SU-DHL-6 (cell line): ENCODE results near the gene EIF1AD.

Experiments
- H2AFZ ChIP-seq: fragments of 200-600 bp; sonication (generic); 2 replicates; pipeline ENCODE4 v1.6.1; 2014; ENCODE audit warnings: low read depth, mild to moderate bottlenecking, moderate library complexity, mixed read lengths, antibody characterized with exemption, low read length; ENCODE audit not compliant: severe bottlenecking
- H3F3A ChIP-seq: fragments of 200-600 bp; shearing (Covaris generic); 2 replicates; pipeline ENCODE4 v1.6.0; 2016; ENCODE audit warnings: antibody characterized with exemption, mild to moderate bottlenecking; ENCODE audit not compliant: insufficient read depth
- H3K27ac ChIP-seq: fragments of 200-600 bp; sonication (generic); 2 replicates; pipeline ENCODE4 v1.5.1; 2016; ENCODE audit warnings: low read depth, mild to moderate bottlenecking, low read length, moderate library complexity, mixed read lengths
- H3K27me3 ChIP-seq: fragments of 200-600 bp; sonication (generic), shearing (Covaris generic); 2 replicates; pipeline ENCODE4 v1.6.0; 2014; ENCODE audit warnings: mild to moderate bottlenecking, low read length
- H3K36me3 ChIP-seq: fragments of 200-600 bp; sonication (generic); 2 replicates; pipeline ENCODE4 v1.6.1; 2014; ENCODE audit warnings: mild to moderate bottlenecking, low read length, mixed read lengths
- H3K4me2 ChIP-seq: fragments of 300-600, 200-600 bp; shearing (Covaris generic), sonication (generic); 2 replicates; pipeline ENCODE4 v1.6.0; 2014; ENCODE audit warnings: low read length, low read depth, mild to moderate bottlenecking; ENCODE audit not compliant: poor library complexity, severe bottlenecking
- H3K4me3 ChIP-seq: fragments of 200-600 bp; sonication (generic); 2 replicates; pipeline ENCODE4 v1.5.1; 2014; ENCODE audit warnings: antibody characterized with exemption, low read length, mild to moderate bottlenecking, mixed read lengths; ENCODE audit not compliant: insufficient read depth, poor library complexity, severe bottlenecking
- H3K79me2 ChIP-seq: fragments of 200-600 bp; sonication (generic); 2 replicates; pipeline ENCODE4 v1.6.1; 2014; ENCODE audit warnings: mild to moderate bottlenecking, low read length, moderate library complexity; ENCODE audit not compliant: insufficient read depth
- H3K9ac ChIP-seq: fragments of 200-600 bp; sonication (generic); 2 replicates; pipeline ENCODE4 v1.7.0; 2014; ENCODE audit warnings: mild to moderate bottlenecking, low read length
- H3K9me2 ChIP-seq: fragments of 200-600 bp; sonication (generic); replicated peaks from 2 replicates; pipeline ENCODE4 v1.6.1; 2014; ENCODE audit warnings: low read length; ENCODE audit not compliant: insufficient read depth
- H3K9me3 ChIP-seq: fragments of 200-600 bp; sonication (generic); 2 replicates; pipeline ENCODE4 v1.6.1; 2014; ENCODE audit warnings: low read length, mixed read lengths; ENCODE audit not compliant: insufficient read depth
- H4K20me1 ChIP-seq: fragments of 200-600 bp; sonication (generic); 2 replicates; pipeline ENCODE4 v1.6.1; 2014; ENCODE audit warnings: low read depth, mild to moderate bottlenecking, antibody characterized with exemption, low read length, moderate library complexity, mixed read lengths
- EZH2phosphoT487 ChIP-seq: fragments of 200-600 bp; sonication (generic), shearing (Covaris generic); conservative IDR thresholded peaks from 2 replicates; pipeline ENCODE4 v1.6.1; 2018; ENCODE audit warnings: mild to moderate bottlenecking, antibody characterized with exemption, low read length, moderate library complexity, mixed read lengths
- TF ChIP-seq, protein P1 (sequence below): fragments of 200-600 bp; sonication (generic); IDR thresholded peaks from one replicate; pipeline ENCODE4 v1.5.1; 2017; ENCODE audit warnings: antibody characterized with exemption, mild to moderate bottlenecking, low read length, moderate library complexity; ENCODE audit not compliant: insufficient read depth, poor library complexity, severe bottlenecking

Gene EIF1AD

DNA sequence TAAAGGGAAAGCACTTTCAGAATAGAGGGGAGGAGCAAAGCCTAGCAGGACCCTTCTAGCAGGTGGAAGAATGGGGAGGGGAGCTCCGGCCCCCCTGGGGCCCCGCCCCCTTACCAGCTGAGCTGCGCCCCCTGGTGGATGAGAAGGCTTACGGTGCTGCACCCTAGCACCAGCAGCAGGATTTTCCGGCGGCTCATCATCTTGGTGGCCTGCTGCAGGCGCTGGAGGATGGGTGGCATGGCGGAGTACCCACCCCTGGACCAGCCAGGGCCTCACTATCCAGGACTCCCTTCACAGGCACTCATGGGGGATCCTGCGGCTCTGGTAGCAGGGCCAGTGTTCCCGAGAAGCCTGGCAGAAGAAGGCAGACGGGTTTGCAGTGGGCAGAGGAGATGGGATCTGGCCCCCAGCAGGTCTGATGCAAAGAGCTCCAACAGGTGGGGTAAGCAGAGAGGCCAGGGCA is 43.3 kb upstream of the EIF1AD start:
- Histone ChIP-seq H3F3A (no peaks in the 10 kb centered on the region), H4K20me1 (no peaks in the 10 kb centered on the region), H3K9ac (peak overlapping the region; percentile 15; the same call in 1 of the 2 replicates), H2AFZ (peak overlapping the region; percentile 40), H3K9me3 (no peaks in the 10 kb centered on the region), H3K36me3 (no peaks in the 10 kb centered on the region), H3K79me2 (no peaks in the 10 kb centered on the region), H3K9me2 (no peaks in the 10 kb centered on the region), H3K4me3 (no peak overlapping the region), H3K4me2 (peak overlapping the region; percentile 51), H3K27me3 (no peaks in the 10 kb centered on the region), H3K27ac (no peak overlapping the region)
- TF ChIP-seq, protein P1, sequence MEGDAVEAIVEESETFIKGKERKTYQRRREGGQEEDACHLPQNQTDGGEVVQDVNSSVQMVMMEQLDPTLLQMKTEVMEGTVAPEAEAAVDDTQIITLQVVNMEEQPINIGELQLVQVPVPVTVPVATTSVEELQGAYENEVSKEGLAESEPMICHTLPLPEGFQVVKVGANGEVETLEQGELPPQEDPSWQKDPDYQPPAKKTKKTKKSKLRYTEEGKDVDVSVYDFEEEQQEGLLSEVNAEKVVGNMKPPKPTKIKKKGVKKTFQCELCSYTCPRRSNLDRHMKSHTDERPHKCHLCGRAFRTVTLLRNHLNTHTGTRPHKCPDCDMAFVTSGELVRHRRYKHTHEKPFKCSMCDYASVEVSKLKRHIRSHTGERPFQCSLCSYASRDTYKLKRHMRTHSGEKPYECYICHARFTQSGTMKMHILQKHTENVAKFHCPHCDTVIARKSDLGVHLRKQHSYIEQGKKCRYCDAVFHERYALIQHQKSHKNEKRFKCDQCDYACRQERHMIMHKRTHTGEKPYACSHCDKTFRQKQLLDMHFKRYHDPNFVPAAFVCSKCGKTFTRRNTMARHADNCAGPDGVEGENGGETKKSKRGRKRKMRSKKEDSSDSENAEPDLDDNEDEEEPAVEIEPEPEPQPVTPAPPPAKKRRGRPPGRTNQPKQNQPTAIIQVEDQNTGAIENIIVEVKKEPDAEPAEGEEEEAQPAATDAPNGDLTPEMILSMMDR = peak; percentile 86
- TF ChIP-seq EZH2phosphoT487 = no peak

DNA sequence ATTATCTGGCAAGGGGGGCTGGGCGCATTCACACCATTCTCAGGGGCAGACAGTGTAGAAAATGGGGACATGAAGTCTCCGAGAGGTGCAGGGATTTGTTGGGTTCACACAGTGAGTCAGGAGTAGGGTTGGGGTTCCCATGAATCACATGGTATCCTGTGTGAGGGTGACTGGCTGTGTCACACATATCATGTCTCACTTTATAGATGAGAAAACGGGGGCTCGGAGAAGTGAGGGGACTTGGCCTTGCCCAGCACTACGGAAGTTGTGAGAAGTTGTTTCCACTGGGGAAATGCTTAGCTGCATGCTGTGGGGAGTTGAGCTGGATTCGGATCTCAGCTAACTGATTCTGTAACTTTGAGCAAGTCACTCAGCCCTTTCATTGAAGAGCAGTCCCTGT is 42.8 kb upstream of the EIF1AD start:
- no peaks in the 10 kb centered on the region for H3F3A ChIP-seq
- H3K9me2 ChIP-seq = no peaks in the 10 kb centered on the region
- H3K4me3 ChIP-seq = no peak overlapping the region
- H3K79me2 ChIP-seq = no peaks in the 10 kb centered on the region
- H3K27me3 ChIP-seq = no peaks in the 10 kb centered on the region
- H3K4me2 ChIP-seq = peak overlapping the region; percentile 51
- TF ChIP-seq, protein P1 = no peak
- TF ChIP-seq EZH2phosphoT487 = no peak
- no peaks in the 10 kb centered on the region for H3K36me3 ChIP-seq
- no peaks in the 10 kb centered on the region for H3K9me3 ChIP-seq
- H2AFZ ChIP-seq = peak overlapping the region; percentile 40
- no peak overlapping the region for H3K27ac ChIP-seq
- peak overlapping the region; percentile 15; the same call in 1 of the 2 replicates for H3K9ac ChIP-seq
- H4K20me1 ChIP-seq = no peaks in the 10 kb centered on the region

DNA sequence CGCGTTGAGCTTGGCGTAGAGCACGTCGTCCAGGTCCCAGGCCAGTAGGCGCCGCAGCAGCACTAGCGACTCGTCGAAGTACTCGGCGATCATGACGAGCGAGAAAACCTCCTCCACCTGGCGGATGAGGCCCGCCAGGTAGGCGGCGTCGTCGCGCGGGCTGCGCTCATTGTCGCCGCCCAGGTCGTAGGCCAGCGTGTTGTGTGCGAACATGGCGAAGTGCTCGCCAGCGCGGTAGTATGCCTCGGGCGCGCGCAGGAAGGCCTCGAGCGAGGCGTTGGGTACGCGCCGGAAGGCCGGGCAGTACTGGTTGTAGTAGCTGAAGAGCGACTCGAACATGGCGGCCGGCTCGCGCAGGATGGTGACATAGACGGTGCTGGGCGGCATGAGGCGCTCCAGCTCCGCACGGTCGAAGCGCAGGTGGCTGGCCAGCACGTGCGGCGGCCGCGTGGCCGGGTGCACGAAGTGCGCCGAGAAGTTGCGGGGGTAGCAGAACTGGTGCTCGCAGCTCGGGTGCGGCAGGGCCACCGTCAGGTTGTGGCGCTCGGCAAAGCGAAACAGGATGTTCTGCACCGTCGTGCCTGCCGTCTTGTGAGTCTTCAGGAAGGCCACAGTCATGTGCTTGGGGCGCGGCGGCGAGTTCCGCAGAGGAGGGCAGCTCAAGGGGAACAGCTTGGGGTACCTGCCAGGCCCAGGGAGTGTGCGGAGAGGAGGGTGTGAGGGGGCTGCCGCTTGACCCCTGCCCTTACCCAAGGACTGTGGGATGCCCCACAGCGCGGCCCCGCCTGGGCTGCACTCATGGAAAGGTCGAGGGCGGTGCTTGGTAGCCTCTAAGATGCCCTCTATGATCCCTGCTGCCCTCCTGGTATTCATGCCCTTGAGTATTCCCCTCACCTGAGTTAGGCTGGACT is 41.3 kb upstream of the EIF1AD start:
- Histone ChIP-seq H3K9ac (no peak overlapping the region), H3K79me2 (no peaks in the 10 kb centered on the region), H3K36me3 (no peaks in the 10 kb centered on the region), H3K9me3 (no peaks in the 10 kb centered on the region), H3K9me2 (no peaks in the 10 kb centered on the region), H3F3A (no peaks in the 10 kb centered on the region), H2AFZ (no peak overlapping the region), H3K27me3 (no peaks in the 10 kb centered on the region), H4K20me1 (no peaks in the 10 kb centered on the region), H3K4me2 (no peak overlapping the region), H3K27ac (no peak overlapping the region), H3K4me3 (no peak overlapping the region)
- TF ChIP-seq, protein P1 = no peak
- TF ChIP-seq EZH2phosphoT487 = no peak
